HG03064 (cell line): ENCODE measurements around the gene XRCC6.
"Not testable (repeated sequence)": the region's sequence is repeated elsewhere in the genome, so short reads cannot be mapped to it uniquely, and the experiment has no call there.

Source experiments
- ATAC-seq: cut with Tn5 transposase; IDR thresholded peaks from one replicate; pipeline ENCODE4 v1.9.1; 2021; ENCODE audit warnings: low read depth; ENCODE audit not compliant: unreplicated experiment

The XRCC6 gene

DNA sequence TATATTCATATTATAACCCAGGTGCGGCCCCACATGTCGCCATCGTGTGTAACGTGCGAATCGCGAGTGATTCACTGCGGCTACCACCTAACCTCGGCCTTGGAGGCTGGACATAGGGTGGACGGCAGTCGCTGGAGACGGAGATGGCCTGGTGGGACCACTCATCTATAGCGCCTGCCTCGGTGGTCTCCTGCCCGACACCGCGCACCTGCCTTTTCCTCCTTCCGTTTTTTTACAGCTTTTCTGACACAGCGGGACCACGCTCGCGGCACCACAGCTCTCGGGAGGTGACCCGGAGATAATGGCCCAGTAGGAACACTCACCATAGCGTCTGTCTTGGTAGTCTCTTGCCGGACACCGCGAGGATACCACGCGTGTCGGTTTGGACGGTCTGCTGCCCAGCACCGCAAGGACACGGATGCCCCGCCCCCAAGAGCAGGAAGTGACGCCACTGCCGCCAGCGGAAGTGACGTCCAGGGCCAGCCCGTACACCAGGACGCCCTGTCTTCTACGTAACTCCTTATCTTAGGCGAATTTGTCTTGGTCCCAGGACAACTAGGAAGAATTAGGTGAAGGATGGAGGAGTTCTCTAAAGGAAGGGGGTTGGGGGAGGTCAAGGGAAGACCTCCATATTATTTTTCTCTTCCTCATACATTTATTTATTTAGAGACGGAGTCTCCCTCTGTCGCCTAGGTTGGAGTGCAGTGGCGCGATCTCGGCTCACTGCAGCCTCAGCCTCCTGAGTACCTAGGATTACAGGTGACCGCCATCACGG, 61.1 kb downstream of the XRCC6 start:
- ATAC-seq: no peak

DNA sequence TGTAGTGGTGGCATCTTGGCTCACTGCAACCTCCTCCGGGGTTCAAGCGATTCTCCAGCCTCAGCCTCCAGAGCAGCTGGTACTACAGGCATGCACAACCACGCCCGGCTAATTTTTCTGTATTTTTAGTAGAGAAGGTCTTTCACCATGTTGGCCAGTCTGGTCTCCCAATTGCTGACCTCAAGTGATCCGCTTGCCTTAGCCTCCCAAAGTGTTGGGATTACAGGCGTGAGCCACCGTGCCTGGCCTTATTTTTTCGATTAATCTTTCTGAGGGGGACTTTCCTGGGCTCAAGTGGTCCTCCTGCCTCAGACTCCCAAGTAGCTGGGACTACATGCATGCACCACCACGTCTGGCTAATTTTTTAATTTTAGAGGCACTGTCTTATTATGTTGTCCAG, 62.0 kb downstream of the XRCC6 start:
- no peak for ATAC-seq

DNA sequence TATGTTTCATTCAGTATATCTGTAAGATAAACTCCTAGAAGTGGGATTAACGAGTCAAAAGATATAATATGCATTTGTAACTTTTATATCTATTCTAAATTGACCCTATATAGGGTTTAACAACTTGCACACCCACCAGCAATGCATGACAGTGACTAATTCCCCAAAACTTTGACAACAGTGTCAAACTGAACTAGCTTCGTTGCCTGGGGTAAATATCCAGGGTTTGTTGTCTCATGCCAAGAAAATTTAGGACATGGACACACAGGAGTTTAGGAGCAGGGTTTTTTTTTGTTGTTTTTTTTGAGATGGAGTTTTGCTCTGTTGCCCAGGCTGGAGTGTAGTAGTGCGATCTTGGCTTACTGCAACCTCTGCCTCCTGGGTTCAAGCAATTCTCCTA, 62.5 kb downstream of the XRCC6 start:
- no peak for ATAC-seq

DNA sequence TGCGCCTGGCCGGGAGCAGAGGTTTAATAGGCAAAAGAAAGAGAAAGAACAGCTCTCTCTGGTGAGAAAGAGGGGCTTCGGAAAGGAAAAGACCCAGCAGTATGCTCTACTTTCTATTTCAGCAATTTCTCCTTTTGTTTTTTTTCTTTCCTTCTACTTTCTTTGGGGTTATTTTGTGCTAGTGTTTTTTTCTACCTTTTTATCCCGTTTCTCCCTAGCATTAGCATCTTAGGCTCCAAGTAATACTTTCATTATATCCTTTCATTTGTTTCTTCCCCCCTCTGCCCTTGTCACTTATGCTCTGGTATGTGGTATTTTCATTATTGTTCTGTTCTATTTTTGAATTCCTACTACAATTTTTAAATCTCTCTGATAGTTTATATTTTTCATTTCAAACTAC, 63.1 kb downstream of the XRCC6 start:
- ATAC-seq: no peak

DNA sequence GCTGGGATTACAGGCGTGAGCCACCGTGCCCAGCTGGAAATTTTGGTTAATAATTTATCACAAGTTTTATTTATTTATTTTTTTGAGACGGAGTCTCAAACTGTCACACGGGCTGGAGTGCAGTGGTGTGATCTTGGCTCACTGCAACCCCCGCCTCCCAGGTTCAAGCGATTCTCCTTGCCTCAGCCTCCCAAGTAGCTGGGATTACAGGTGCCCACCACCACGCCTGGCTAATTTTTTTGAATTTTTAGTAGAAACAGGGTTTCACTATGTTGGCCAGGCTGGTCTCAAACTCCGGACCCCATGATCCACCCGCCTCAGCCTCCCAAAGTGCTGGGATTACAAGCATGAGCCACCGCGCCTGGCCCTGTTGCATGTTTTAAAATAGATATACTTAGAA, 65.8 kb downstream of the XRCC6 start:
- not testable (repeated sequence) for ATAC-seq

DNA sequence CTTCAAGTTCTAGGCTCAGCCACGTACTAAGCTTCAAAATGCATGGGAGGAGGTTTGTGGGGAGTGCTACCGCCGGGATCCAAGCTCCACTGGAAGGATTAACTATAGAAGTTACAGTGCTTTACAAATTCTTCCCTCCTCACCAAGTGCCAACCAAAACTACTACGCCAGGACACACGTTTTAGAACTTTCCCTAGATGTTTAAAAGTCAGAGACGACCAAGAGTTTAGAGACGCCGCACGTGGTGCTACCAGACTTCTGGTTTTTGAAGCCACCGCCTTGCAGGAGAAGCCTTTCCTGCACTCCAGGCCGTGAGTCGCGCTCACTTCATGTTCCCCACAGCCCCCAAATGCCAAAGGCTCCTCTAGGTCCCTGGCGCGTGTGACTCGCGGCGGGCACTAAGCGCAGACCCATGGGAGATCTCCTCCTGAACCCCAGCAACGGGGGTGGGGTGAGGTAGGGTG, 66.8 kb downstream of the XRCC6 start:
- no peak for ATAC-seq

DNA sequence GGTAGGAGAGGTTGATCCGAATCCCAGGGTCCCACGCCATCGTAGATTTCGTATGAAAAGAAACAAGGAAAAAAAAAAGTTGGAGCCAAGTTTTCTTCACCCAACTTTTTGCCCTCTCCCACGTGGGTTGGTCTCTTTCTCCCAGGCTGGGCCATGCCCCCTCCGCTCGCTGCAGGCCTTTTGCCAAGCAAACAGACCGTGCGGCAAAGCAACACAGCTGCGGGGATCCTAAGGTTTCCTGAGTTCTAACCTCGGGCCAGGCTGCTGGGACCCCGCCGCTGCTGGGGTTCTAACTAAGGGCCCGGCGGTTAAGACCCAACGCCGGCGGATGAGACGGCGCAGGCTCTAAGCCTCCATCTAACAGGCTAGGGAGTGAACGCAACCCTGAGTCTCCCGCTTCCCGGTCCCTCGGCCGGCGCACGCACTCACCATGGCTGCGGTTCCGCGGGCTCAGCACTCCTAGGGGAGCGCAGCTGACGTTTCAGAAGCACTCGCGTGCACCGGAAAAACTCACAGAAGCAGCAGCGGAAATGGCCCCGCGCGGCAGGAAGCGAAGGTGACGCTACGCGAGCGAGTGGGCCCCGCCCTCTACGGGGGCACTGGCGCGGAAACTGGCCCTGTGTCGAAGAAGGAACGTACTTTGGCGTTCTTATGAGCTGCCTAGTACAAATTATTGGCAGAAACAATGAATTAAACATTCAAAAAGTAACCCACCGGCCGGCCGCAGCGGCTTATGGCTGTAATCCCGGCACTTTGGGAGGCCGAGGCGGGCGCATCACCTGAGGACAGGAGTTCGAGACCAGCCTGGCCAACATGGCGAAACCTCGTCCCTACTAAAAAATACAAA, 67.5 kb downstream of the XRCC6 start, which contains the start of gene SNU13:
Gene SNU13 (minus strand): TSS at position 503 of the 847 bp plus-strand sequence. CDS start 71 bp downstream, at position 432.
- ATAC-seq: peak; percentile 57

DNA sequence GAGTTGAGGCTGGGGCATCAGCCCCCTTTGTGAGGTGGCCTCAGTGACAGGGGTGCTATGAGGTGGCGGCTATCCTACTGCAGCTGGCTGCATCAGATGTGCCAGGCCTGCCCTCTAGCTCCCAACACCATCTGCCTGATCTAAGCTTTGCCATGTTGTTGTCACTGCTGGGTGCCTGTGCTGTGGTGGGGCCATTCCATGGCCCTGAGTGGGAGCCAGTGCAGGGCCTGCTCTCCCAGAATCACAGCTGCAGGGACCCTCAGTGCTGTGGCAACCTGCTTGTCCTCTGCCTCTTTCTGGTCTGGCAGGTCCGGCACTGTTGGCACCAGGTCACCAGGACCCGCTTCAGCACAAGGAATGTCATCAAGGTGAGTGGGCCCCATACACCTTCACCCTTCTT, 69.4 kb downstream of the XRCC6 start:
- no peak for ATAC-seq

DNA sequence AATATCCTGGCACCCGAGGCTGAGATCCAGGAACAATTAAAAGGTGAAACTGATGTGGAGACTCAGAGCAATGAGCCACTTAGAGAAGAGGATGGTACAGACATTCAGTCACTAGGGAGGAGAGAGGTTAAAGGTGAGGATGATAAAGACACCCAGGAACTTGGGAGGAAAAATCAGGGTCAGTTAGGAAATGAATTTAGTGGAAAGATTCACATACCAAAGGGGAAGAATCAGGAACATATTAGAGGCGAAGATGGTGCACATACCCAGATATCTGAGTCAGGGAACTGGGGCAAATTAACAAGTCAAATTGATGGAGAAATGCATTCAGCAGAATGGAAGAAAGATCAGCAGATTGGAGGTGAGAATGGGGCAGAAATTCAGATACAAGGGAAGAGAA, 74.1 kb downstream of the XRCC6 start:
- no peak for ATAC-seq

DNA sequence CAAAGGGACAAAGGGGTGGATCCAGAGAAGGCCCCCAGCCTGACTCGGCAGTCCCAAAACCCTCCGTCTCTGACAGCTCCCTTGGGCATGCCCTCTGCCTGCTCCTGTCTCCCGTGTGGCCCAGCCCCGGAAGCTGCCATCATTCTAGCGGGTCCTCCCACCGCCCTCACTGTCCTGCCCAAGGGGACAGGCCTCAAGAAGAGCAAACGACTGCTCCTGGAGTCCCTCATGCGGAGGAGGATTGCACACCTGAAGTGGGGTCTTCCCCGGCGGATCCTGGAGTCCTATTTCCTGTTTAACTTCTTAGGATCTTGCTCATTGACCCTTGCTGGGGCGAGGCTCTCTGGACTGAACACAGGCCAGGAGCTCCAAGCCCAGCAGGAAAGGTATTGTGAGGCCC, 75.6 kb downstream of the XRCC6 start:
- ATAC-seq: no peak

DNA sequence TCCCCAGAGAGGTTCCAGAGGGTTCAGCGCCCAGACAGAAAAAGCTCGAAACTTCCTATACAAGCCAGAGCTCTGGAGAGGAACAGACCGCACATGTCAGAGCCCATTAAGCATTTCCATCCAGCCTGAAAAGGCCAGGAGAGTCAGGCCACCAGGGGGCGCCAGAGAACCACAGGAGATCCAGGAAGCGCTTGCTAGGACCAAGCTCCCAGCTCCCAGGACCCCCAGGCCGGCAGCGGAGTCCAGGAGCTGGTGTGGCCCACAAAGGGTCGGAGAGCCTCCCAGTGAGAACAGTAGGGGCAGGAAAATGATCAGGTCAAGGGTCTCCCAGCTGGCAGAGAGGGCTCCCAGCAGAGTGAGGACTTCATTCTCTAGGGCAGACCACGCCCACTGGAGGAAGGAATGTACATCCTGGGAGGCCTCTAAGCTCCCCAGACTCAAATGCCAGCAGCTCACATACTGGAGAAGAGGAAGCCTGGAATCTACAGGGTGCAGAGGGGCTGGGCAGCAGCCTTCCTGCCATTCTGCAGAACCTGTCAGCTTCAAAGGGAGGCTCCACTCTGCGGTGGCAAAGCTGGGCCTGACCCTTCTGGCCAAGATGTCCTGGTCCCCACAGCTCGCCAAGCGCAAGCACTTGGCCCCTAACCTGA, 76.2 kb downstream of the XRCC6 start:
- ATAC-seq: no peak

DNA sequence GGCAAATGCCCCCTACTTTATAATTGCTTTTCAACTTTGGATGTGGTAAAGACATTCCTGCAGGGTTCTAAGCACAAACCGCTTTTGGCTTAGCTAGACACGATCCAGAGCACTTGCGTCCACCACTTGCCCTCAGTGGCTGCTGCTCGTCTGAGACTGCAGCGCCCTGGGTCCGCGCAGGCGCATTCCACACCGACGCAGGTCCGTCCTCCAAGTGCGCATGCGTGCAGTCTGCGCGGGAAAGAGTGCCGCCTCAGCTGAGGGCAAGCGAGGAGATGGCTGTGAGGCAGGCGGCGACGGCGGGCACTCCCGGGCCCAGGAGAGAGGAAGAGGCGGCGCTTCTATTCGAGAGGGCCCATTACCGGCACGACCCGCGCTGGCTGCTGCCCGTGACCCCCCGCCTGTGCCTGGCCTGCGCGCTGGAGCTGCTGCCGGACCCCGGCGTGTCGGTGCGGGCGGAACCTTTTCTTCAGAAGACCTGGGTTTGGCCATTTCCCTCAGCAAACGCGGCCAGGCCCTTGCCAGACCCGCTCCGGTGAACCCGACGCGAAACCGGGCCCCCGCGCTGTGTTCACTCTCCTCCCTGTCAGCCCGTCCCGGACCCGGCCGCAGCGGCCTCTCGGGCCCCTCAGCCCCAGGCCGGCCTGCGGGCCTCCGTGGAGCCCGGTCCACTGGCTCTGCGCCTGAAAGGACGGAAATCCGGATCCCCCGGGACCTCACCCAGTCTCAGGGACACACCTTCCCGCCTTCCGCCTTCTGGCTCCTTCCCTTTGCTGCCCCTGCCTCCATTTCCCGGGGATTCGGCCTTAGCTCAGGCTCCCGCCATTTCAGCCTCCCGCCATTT, 78.4 kb downstream of the XRCC6 start, which contains the start of gene MEI1:
Gene MEI1 (plus strand): TSS at position 240 of the 844 bp plus-strand sequence. CDS start 36 bp downstream, at position 276.
- ATAC-seq: no peak

DNA sequence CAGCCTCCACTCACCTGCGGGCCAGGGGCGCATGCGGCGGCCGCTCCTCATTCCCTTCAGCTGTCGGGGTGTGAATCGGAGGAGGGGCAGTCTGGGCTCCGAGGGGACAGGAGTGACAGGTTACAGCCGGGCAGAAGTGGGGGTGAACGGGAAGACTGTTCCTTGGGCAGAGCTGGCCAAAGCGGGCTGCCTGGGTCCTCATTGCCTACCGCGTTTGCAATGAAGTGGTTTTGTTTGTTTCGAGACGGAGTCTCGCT, 78.9 kb downstream of the XRCC6 start:
- ATAC-seq: no peak

DNA sequence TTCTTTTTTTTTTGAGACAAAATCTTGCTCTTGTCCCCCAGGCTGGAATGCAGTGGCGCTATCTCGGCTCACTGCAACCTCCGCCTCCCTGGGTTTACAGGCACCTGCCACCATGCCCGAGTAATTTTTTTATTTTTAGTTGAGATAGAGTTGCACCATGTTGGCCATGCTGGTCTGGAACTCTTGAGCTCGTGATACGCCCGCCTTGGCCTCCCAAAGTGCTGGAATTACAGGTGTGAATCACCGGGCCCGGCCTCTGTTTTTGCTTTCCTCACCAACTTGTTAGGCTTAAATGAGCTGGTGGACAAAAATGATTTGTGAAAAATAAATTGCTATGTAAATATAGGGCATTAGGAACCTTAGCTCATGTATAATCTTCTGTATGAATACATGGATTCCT, 81.7 kb downstream of the XRCC6 start:
- no peak for ATAC-seq

DNA sequence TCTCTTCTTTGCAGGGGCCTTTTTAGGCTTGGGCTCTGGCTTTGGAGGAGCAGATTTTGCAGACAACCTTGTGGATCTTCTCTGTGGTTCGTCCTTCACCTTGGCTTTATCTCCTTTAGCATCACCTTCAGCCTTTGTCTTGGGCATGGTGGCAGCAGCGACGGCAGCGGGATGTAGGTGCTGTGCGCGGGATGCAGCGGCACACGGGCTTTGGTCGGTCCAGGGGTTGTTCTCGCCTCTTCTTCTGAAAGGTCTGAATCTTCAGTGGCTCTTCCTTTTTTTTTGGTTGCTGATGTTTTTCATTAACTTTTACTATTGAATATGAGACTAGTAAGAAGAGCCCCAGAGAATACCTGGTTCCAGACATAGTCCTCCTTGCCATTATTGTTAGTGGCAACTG, 88.2 kb downstream of the XRCC6 start:
- ATAC-seq: no peak

DNA sequence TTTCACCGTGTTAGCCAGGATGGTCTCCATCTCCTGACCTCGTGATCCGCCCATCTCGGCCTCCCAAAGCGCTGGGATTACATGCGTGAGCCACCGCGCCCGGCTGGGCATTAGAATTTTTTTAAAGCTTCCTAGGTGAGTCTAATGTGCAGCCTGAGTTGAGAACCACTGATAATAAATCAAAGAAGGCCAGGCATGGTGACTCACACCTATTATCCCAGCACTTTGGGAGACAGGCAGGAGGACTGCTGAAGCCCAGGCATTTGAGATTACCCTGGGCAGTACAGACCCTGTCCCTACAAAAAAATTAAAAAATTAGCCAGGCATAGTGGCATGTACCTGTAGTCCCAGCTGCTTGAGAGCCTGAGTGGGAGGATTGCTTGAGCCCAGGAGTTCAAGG, 91.9 kb downstream of the XRCC6 start:
- no peak for ATAC-seq
